ENCODE data around the gene SPEM3. TPM values are rescaled to one million over a fixed set of nuclear protein-coding genes. Genes with fewer than 3 reads are reported as not detected.
A peak's percentile ranks its signal among the peaks of the same experiment; 100 is the strongest.

The SPEM3 gene
- total and polyA plus RNA-seq, 2 donors (not counting 3 experiments of a cell fraction or from before 2014, with no cell fraction given), result not detected

DNA sequence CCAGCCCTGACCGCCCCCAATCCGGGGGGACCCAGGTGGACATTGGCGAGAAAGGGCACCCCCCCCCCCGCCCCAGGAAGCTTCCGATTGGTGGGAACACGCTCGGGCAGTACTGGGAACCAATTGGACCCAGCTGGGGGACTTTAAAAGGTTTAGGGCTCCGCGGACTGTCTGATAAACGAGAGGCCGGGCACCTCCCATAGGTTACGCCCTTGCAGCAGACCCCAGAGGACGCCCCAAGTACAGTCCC is 25.0 kb upstream of the SPEM3 start:
- H3K27me3 ChIP-seq (ENCODE audit: control insufficient read depth in 2 of 2, insufficient read depth in 2 of 2, low read length in 2 of 2), result no peaks in the 10 kb centered on the region
- CTCF ChIA-PET, result interaction anchor here (0.6 to 2.9 kb wide), 19 partner anchors 10 to 283 kb away, joined by 3 to 40 read pairs (median 4); partner anchors contain the start of genes CHRNB1, PLSCR3, TMEM102 and TMEM95
- peak overlapping the region; percentile 50 for H3K4me2 ChIP-seq (ENCODE audit: insufficient read depth, low read length)
- no peaks in the 10 kb centered on the region for H3K9me3 ChIP-seq (replicated peaks; ENCODE audit: control insufficient read depth, insufficient read depth, low read length)
- no TSS peak for BruUV-seq (replicated peaks)
- FAIRE-seq (no peak), DNase-seq (ENCODE audit: low read depth, low spot score) (no peak)
- H3K4me3 ChIP-seq (replicated peaks in 1 of 3; ENCODE audit: insufficient read depth in 1 of 3, low read depth in 1 of 3, low read length in 3 of 3), result peak overlapping the region; percentile 43 to 61 (median 52)
- H4K20me1 ChIP-seq (replicated peaks; ENCODE audit: control insufficient read depth, extremely low read depth, insufficient read depth, low read length), result no peaks in the 10 kb centered on the region
- intact Hi-C loops (cut with micrococcal nuclease) (no loop called here), dilution Hi-C loops (cut with MboI; ENCODE audit: extremely low pct_ligation_motif_present, low sequenced_read_pairs) (no loop called here)
- peak overlapping the region; percentile 30 for H3K9ac ChIP-seq (replicated peaks; ENCODE audit: extremely low read depth, insufficient read depth, low read length)
- no peaks in the 10 kb centered on the region for H3K9me1 ChIP-seq (replicated peaks; ENCODE audit: control insufficient read depth, extremely low read depth, insufficient read depth, low read length)
- H2AFZ ChIP-seq (ENCODE audit: low read depth, low read length), result peak overlapping the region; percentile 68
- POLR2A ChIA-PET, result interaction anchor here (0.5 to 1.6 kb wide), 16 partner anchors 9 to 340 kb away, joined by 3 to 14 read pairs (median 5); partner anchors contain the start of genes MPDU1, PLSCR3, POLR2A and TMEM102
- peaks cover 0 to under 1% of the 10 kb centered on the region in 2 experiments for H3K36me3 ChIP-seq (ENCODE audit: control insufficient read depth in 2 of 2, extremely low read depth in 1 of 2, insufficient read depth in 2 of 2, low read length in 2 of 2)
- TF ChIP-seq POLR2AphosphoS5 (IDR thresholded peaks at IDR 0.05; ENCODE audit: insufficient read depth, low read depth, low read length), result no peak
- TF ChIP-seq FOS (IDR thresholded peaks at IDR 0.05; ENCODE audit: borderline replicate concordance, insufficient read depth, low read length), result no peak
- TF ChIP-seq GATA2 (IDR thresholded peaks at IDR 0.05; ENCODE audit: insufficient read depth, insufficient read length, low read depth, low read length), result no peak
- no peak for TF ChIP-seq JUN (IDR thresholded peaks at IDR 0.05; ENCODE audit: borderline replicate concordance, insufficient read depth, insufficient read length, low read depth)
- TF ChIP-seq MAX (IDR thresholded peaks at IDR 0.05; ENCODE audit: insufficient read depth, insufficient read length), result no peak
- no peak for TF ChIP-seq POLR2A (IDR thresholded peaks at IDR 0.05; ENCODE audit: low read depth, low read length)
- H3K79me2 ChIP-seq (ENCODE audit: control insufficient read depth, insufficient read depth, low read length), result peaks cover 4% of the 10 kb centered on the region
- H3K4me1 ChIP-seq (ENCODE audit: control insufficient read depth, extremely low read depth, insufficient read depth, low read length), result peaks cover 12% of the 10 kb centered on the region
- peak overlapping the region; percentile 21 for H3K27ac ChIP-seq (ENCODE audit: insufficient read depth, low read depth, low read length)

All from endothelial cell of umbilical vein (primary cell).